Uterine smooth muscle cell (primary cell): Measurements from ENCODE around the gene ADGRL4. TPM values are rescaled to one million over a fixed set of nuclear protein-coding genes. Genes with fewer than 3 reads are reported as not detected.

Experiments
- total RNA-seq: library from RNA; depleted of rRNA; stranded (reverse); fragments of >200 nt; gene quantifications from 2 replicates; pipeline ENCODE4 v1.2.3, GENCODE V29; 2014

The ADGRL4 gene
- total RNA-seq, result 3.7 and 6.2 TPM in 2 replicates

DNA sequence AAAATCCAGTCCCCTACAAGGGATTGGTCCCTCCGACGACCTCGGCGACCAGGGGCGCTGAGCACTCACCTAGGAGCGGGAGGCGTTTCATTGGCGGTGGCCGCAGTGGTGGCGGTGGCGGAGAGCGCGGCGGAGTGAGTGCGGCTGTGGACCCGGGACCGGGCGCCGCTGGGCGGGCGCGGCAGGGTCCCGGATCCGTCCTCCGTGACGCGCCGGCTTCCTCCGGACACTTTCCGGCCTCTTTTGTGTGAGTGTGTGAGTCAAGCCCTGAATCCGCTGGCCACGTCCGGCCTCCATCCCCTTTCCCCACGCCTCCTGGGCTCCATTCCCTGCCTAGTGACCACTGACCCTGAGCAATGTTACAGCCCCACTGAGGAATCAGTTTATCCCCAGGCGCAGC, at the start of gene ADGRL4:
Gene ADGRL4 (minus strand): TSS at position 167 of the 400 bp plus-strand sequence. CDS start 76 bp downstream, at position 91.

